ENCODE measurements around the gene MRFAP1L1. TPM values are rescaled to one million over a fixed set of nuclear protein-coding genes. Genes with fewer than 3 reads are reported as not detected.

Gene MRFAP1L1
- total and polyA plus RNA-seq, 2 experiments from 2014 or later, result 61.6 to 73.8 TPM

DNA sequence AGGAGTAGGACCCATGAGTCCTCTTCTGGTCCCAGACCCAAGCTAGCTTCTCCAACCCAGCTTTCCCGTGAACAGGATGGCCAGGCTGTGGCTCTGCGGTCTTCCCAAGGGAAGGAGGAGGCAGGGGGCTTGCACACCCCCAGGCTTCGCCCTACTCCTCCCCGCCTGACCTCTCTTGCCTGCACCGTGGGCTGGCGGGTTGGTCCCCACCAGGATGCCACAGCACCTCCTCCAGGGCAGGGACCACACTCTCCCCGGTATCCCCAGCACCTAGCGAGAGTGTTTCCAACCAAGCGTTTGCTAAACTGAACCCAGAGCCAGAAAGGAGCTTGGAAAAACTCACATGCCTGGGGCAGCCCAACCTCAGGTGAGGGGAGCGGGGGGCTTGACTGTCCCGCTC is 25.0 kb downstream of the MRFAP1L1 start:
- no peaks in the 10 kb centered on the region for H3F3A ChIP-seq (replicated peaks; ENCODE audit: low read depth)
- H3K9me2 ChIP-seq (ENCODE audit: insufficient read depth), result no peaks in the 10 kb centered on the region
- no peak overlapping the region for H3K4me2 ChIP-seq
- peaks cover 9% of the 10 kb centered on the region for H3K4me1 Mint-ChIP-seq
- no peaks in the 10 kb centered on the region; the same call in 1 of the 2 replicates for H4K20me1 ChIP-seq (replicated peaks; ENCODE audit: insufficient read depth)
- ATAC-seq (no peak), DNase-seq (ENCODE audit: low spot score) (no peak)
- H3K27me3 ChIP-seq (ENCODE audit: insufficient read depth), result no peaks in the 10 kb centered on the region
- no peak overlapping the region for H2AFZ ChIP-seq
- H3K27ac ChIP-seq (ENCODE audit: low read depth), result no peak overlapping the region
- H3K4me1 ChIP-seq (ENCODE audit: insufficient read depth), result peaks cover 3% of the 10 kb centered on the region; the same call in 1 of the 2 replicates
- TF ChIP-seq ZNF331 (CRISPR knock-in tag; IDR thresholded peaks at IDR 0.05; ENCODE audit: low read depth), result no peak
- TF ChIP-seq STAT1 (IDR thresholded peaks at IDR 0.05; ENCODE audit: unreplicated experiment), result no peak
- no peak for TF ChIP-seq ZNF114 (CRISPR knock-in tag; IDR thresholded peaks at IDR 0.05)
- TF ChIP-seq, protein P1, sequence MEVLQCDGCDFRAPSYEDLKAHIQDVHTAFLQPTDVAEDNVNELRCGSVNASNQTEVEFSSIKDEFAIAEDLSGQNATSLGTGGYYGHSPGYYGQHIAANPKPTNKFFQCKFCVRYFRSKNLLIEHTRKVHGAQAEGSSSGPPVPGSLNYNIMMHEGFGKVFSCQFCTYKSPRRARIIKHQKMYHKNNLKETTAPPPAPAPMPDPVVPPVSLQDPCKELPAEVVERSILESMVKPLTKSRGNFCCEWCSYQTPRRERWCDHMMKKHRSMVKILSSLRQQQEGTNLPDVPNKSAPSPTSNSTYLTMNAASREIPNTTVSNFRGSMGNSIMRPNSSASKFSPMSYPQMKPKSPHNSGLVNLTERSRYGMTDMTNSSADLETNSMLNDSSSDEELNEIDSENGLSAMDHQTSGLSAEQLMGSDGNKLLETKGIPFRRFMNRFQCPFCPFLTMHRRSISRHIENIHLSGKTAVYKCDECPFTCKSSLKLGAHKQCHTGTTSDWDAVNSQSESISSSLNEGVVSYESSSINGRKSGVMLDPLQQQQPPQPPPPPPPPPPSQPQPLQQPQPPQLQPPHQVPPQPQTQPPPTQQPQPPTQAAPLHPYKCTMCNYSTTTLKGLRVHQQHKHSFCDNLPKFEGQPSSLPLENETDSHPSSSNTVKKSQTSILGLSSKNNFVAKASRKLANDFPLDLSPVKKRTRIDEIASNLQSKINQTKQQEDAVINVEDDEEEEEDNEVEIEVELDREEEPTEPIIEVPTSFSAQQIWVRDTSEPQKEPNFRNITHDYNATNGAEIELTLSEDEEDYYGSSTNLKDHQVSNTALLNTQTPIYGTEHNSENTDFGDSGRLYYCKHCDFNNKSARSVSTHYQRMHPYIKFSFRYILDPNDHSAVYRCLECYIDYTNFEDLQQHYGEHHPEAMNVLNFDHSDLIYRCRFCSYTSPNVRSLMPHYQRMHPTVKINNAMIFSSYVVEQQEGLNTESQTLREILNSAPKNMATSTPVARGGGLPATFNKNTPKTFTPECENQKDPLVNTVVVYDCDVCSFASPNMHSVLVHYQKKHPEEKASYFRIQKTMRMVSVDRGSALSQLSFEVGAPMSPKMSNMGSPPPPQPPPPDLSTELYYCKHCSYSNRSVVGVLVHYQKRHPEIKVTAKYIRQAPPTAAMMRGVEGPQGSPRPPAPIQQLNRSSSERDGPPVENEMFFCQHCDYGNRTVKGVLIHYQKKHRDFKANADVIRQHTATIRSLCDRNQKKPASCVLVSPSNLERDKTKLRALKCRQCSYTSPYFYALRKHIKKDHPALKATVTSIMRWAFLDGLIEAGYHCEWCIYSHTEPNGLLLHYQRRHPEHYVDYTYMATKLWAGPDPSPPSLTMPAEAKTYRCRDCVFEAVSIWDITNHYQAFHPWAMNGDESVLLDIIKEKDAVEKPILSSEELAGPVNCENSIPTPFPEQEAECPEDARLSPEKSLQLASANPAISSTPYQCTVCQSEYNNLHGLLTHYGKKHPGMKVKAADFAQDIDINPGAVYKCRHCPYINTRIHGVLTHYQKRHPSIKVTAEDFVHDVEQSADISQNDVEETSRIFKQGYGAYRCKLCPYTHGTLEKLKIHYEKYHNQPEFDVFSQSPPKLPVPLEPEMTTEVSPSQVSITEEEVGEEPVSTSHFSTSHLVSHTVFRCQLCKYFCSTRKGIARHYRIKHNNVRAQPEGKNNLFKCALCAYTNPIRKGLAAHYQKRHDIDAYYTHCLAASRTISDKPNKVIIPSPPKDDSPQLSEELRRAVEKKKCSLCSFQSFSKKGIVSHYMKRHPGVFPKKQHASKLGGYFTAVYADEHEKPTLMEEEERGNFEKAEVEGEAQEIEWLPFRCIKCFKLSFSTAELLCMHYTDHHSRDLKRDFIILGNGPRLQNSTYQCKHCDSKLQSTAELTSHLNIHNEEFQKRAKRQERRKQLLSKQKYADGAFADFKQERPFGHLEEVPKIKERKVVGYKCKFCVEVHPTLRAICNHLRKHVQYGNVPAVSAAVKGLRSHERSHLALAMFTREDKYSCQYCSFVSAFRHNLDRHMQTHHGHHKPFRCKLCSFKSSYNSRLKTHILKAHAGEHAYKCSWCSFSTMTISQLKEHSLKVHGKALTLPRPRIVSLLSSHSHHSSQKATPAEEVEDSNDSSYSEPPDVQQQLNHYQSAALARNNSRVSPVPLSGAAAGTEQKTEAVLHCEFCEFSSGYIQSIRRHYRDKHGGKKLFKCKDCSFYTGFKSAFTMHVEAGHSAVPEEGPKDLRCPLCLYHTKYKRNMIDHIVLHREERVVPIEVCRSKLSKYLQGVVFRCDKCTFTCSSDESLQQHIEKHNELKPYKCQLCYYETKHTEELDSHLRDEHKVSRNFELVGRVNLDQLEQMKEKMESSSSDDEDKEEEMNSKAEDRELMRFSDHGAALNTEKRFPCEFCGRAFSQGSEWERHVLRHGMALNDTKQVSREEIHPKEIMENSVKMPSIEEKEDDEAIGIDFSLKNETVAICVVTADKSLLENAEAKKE (CRISPR knock-in tag; IDR thresholded peaks at IDR 0.05), result no peak
- no peak for TF ChIP-seq CREB1 (CRISPR knock-in tag; IDR thresholded peaks at IDR 0.05; ENCODE audit: low read depth)
- no peak for TF ChIP-seq NANOG (IDR thresholded peaks at IDR 0.05; ENCODE audit: borderline replicate concordance)
- TF ChIP-seq POLR2AphosphoS5 (IDR thresholded peaks at IDR 0.05; ENCODE audit: low read depth), result no peak
- H3K4me3 Mint-ChIP-seq, result no peak overlapping the region
- H3K36me3 ChIP-seq (ENCODE audit: insufficient read depth), result no peaks in the 10 kb centered on the region
- peaks cover 19% of the 10 kb centered on the region for H3K36me3 Mint-ChIP-seq (ENCODE audit: low read depth)
- peaks cover 20% of the 10 kb centered on the region for H3K9me3 Mint-ChIP-seq
- H3K4me3 ChIP-seq, result no peak overlapping the region
- no peak overlapping the region for H3K27ac Mint-ChIP-seq
- H3K27me3 Mint-ChIP-seq (ENCODE audit: insufficient read depth, low read depth, poor library complexity), result peaks cover 21% of the 10 kb centered on the region
- no peaks in the 10 kb centered on the region for H3K79me2 ChIP-seq (replicated peaks; ENCODE audit: insufficient read depth)
